C1 segment of cervical spinal cord (tissue), 14 donors: Measurements from ENCODE around the gene HOXD8.
A peak's percentile ranks its signal among the peaks of the same experiment; 100 is the strongest.

Source experiments
- DNase-seq, 14 donors: peaks; one replicate each; lab custom pipeline; 2025; lab: John Stamatoyannopoulos, UW

The HOXD8 gene

DNA sequence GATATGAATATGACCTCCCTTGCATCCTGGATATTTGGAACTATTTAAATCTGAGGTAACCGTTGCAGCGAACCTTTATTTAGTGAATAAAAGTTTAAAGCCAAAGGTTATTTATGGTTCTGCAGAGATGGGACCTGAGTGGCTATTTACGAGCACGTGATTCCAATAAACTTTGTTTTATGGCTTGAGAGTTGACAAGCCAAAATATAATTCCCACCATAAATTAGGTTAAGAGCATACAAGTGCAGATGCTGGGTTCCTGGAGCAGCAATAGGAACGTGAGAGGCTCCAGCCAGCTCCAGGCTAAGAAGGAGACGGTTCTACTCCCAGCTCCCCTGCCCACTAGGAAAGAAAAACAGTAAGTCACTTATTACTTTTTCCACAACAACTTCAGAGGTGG, 16.6 kb downstream of the HOXD8 start:
- DNase-seq = no peak

DNA sequence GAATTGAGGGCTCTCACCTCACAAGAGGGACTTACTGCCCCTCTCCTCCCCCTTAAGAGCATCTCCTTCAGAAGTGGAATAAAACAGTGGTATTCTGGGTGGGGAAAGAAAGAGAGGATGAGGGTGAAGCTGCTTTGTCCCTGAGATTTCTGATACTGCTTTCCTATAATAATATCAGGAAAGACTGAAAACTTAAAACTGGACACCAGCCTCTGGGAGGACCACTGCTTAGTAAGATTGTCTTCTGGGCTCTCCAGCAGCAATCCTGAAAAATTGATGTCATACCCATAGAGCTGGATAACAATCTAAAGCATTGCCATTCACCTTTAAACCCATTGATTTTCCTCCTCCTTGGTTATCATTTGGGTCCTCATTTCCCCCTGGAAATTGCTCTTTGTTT, 17.1 kb downstream of the HOXD8 start:
- DNase-seq = no peak

DNA sequence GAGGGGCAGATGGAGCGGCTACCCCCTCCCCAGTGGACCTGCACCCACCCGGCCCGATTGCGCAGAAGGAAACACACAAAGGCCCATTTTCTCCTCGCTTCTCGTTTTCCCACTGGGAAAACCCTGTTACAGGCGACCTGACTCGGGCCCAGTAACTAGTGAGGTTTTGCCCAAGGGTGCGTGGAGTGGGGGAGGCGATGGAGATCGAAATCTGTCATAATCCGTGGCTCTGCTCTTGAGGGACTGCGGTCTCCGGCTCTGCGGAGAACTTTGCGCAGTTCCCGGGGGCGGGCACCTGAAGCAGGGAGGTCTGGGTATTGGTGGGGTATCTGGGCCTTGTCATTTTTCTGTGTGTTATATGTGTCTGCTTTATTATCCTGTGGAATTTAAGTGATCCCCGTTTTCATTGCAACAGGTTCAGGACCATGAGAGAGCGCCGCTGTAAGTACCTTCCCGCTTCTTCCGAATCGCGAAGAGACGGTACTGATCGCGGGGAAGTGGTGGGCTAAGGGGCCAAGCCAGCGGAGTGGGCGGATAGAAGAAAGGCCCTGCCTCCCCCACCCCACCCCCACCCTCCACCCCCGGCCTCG, 17.8 kb downstream of the HOXD8 start:
- no peak for DNase-seq

DNA sequence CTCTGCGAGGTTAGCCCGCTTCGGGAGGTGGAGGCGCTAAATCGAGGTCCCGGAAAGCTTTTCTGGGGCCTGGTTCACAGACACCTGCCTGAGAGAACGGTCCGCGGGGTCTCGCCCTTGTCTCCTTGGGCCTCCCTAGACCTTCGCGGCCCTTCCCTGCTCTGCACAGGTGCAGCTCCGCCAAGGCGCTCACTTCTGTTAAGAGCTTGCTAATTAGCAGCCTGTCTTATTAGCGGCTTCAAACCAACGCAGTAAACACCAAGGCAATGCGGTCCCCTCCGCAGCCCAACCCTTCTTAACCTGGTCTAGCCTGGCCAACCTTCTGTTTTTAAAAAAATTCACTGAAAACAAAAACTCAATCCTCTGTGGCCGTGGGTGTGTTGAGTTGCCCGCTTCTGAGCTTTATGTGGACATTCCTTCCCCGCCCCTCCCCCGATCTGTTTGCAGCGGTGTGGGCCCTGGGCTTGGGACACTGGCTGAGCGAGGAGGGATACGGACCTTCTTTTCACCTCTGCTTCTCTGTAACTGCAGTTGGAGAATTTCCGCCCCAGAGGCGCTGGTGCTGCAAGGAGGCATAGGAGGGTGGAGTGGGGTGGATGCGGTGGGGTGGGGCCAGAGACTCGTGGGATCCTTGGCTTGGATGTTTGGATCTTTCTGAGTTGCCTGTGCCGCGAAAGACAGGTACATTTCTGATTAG, 18.4 kb downstream of the HOXD8 start:
- no peak for DNase-seq

DNA sequence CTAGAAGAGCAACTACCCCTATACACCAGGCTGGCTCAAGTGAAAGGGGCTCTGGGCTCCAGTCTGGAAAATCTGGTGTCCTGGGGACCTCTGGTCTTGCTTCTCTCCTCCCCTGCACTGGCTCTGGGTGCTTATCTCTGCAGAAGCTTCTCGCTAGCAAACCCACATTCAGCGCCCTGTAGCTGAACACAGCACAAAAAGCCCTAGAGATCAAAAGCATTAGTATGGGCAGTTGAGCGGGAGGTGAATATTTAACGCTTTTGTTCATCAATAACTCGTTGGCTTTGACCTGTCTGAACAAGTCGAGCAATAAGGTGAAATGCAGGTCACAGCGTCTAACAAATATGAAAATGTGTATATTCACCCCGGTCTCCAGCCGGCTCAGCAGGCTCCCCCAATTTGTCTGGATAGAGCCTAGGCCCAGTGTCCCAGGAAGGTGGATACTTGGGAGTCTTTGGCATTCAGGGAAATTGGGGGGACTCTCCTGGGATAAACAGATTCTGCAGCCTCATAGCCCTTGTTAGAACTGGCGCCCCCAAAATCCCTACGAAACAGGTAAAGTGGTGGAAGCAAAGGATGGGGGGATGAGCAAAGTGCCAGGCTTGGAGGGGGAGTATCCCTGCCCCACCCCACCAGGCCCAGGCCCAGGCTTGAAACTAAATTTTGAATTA, 19.4 kb downstream of the HOXD8 start:
- no peak for DNase-seq

DNA sequence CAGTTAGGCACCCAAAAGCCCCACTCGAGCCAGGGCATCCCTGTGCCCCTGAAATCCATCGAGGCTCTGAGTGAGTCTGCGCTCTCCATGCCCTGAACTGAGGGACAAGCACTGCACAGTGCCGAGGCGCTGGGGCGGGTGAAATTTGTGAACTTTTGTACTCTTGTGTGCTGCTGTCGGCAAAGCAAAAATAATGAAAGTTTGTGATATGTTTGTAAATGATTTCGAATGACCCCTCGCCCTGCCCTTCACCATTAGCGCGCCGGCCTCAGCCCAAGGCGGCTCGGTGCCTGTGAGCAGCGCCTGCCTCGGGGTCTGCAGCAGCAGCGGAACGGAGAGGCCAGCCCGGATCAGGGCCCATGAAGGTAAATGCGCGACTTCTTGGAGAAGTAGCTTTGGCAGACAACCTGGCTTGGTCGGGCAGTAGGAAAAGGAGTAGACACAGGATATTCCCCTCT, 20.0 kb downstream of the HOXD8 start:
- DNase-seq = no peak

DNA sequence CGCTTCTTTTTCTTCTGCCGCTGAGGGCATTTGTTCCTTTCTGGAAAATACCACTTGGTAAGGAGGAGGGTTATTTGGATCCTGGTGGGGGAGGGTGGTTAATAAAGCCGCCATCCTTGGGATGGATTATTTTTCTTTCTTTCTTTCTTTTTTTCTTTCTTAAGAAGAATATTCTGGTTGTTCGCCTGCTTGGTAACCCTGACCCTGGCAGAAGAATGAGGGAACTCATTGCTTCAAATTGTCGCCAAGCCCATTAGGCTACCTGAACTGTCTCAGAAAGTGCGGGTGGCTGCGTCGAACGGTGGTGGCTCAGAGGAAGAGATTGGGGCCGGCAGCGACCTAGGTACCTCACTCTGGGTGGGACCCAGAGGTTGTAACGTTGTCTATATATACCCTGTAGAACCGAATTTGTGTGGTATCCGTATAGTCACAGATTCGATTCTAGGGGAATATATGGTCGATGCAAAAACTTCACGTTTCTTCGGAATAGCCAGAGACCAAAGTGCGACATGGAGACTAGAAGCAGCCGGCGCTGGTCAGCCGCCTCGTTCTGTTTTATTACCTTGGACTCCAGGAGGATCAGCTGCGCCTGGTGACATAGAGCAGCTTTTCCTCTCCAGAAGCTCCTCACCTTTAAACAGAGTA, 20.6 kb downstream of the HOXD8 start:
- no peak for DNase-seq

DNA sequence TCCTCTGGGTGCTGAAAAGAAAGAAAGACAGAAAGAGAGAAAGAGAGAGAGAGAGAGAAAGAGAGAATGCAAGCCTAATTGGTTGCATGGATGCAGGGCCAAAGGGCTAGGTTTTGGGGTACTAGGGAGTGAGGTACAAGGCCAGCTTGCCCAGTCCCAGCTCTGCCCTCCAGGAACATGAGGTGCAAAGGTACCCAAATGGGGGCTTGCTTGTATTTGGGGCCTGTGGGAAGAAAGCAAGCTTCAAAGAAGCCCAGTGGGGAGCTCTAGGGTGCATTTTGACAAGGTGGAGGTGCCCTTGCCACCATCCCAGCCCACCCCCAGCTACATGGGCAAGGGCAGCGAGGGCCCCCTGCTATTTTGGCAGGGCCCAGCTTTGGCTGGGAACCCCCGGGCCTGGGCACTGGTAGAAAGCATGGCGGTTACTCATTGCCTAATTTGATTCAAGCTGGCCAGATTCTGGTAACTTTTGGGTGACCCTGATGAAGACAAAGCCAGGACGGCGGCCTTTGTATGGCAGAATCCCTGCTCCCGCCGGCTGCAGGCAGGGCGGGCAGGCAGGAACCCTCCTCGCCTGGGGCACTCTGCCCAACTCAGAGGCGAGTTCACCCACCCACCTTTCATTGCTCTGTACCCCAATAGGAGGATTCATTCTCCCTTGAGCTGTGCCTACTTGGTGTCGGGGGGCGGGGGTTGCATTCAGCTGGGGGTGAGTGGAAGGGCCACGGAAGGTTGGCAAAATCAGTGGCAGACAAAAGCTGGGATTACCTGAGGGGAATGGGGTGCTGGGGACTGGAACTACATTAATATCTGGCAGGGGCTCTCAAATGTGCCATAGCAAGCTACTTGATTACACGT, 21.3 kb downstream of the HOXD8 start:
- peak in 1 of 14 donors; percentile 34 for DNase-seq

DNA sequence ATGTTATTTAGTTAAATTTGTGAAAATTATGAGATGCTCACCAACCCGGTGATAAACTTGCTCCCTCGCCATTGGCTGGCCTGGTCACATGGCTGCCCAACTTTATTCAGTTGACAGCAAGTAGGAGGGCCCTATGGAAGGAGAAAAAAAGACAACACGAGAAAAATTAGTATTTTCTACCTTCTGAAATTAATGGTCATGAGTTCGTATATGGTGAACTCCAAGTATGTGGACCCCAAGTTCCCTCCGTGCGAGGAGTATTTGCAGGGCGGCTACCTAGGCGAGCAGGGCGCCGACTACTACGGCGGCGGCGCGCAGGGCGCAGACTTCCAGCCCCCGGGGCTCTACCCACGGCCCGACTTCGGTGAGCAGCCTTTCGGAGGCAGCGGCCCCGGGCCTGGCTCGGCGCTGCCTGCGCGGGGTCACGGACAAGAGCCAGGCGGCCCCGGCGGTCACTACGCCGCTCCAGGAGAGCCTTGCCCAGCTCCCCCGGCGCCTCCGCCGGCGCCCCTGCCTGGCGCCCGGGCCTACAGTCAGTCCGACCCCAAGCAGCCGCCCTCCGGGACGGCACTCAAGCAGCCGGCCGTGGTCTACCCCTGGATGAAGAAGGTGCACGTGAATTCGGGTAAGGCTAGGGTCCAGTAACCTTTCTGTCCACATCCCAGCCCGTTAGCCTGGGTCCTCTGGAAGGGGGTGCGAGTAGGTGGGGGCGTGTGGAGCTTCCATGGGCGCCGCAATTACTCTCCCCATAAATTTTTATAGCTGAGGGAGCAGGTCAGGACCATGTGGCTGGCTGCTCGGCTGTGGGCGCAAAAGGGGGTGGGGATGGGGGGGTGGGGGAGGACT, 22.2 kb downstream of the HOXD8 start, which contains the start of gene HOXD4:
Gene HOXD4, plus strand, starts transcription at position 109 of the 846 bp plus-strand sequence. Its CDS starts 84 bp downstream, at position 193.
- peak in 7 of 14 donors; percentile 20 to 65 (median 41) for DNase-seq

DNA sequence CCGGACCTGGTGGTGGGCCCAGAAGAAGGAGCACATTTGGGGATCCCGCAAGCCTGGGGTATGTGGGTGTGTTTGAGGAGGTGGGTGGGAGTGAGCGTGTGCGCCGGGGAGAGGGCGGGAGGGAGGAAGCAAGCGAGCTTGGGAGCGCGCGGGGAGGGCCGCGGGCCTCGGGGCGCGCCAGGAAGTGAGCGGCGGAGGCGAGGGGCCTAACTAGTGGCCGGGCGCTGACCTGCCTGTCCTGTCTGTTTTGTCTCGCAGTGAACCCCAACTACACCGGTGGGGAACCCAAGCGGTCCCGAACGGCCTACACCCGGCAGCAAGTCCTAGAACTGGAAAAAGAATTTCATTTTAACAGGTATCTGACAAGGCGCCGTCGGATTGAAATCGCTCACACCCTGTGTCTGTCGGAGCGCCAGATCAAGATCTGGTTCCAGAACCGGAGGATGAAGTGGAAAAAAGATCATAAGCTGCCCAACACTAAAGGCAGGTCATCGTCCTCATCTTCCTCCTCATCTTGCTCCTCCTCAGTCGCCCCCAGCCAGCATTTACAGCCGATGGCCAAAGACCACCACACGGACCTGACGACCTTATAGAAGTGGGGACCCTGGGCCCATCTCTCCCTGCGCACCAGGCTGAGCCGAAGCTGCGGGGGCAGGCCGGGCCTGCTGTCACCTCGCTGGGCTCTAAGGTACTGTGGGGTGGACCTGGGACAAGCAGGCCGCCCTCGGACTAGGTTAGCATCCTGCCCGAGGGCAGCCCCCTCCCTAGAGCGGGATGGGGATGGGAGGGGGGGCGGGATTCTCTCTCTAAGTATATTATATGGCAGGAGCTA, 23.1 kb downstream of the HOXD8 start:
- DNase-seq = no peak

DNA sequence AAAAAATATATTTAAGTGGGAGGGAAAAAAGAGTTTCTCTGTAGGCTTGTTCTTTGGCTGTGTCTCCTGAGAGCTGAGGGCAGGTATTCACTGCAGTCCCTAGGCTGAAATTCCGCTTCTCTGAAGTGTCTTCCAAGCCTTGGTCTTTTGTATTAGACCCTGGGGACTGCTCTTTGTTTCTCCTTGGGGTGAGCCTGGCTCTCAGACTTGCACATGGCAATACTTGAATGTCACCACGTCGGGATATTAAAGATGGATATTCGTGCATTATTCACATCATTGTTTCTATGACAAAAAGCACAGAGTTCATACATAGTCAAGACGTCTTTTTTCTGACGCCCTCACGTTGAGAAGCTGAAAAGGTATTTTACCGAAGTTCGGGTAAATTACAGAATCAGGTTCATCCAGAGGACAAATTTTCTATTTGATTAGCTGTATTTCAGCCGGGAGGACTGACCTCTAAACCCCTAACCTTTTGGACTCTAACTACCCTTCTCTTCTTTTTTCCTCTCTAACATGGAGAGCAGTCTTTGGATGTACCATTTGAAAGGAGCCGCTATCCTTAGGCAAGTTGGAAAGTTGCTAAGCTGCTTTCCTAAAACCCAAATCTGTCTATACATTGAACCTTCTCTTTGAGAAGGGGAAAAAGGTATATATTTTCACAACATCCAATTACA, 25.2 kb downstream of the HOXD8 start:
- DNase-seq = no peak

DNA sequence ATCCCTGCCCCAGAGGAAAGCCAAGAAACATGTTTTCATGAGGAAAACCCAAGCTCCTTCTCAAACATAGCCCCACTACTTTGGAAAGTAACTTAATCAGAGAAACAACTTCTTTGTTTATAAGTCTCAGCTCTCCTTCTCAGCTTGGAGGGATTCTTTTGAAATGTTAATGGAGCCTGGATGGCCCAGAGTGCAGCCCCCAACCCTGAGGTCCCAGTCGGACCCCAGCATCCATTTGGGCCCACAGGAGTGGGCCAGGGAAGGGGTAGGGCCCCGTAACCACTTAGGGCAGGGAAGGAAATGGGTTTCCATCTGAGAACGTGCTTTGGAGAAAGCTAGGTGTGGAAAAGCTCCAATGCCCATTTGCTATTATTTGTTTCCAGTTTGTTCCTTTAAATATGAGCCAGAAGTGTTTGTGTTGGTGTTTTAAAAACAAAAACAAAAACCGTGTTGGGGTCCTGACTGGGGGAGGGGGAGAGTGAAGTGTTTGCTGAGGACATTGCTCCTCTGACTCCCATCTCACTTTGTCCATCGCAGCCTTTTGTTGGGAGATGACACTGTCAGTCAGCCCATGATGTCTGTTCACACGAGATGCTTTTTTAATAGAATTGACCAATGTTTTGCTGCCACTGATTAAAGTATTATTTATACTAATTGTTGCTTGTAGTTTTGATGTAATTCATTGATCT, 26.0 kb downstream of the HOXD8 start:
- no peak for DNase-seq

DNA sequence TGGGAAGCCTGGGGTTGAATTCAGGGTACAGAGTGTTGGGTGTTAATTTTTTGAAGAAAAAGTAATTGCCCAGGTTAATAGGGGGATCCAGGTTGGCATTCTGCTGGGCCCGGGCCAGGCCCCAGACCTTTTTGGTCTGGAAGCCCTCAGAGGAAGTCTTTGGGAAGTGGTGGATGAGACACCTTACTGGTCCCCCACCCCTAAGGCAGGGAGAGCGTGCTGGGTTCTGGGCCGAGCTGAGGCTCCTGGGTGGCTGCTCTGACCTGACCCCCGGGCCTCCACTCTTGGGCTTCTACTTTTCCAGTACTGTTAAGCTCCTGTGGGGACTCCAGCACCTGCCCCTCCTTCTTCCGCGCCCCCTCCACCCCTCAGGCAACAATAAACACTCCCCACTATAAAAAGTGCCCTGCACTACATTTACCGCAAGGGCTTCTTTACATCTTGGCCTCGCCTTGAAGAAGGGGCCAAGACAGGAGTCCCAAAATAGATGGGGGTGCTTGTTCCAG, 26.8 kb downstream of the HOXD8 start:
- no peak for DNase-seq

DNA sequence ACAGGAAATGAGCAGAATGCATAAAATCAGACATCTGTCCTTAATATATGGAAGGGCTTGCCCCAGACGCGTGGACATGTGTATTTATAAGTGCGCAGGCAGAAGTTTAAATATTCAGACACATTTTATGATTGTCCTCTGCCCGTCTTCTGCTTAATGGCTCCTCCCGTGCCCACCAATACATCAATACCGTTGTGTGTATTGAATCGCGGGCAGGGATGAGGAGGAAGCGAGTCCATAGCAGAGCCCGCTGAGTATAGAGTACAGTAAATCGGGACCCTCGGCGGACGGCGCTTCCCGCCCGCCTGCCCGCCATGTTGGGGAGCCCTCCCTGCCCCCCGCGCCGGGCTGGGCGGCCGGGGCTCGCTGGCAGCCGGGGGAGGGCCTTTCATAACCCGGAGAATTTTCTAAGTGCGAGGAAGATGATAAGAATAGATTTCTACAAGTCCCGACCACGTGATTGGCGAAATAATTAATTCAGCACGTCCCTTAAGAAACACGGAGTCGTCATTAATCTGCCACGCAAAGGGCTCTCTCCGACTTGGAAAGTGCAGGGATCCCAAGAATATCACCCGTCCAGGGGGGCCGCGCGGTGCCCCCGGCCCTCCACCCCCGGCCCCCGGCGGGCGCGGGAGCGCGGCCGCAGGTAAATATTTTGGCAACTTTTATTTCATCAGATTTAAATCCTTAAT, 27.4 kb downstream of the HOXD8 start, which contains the start of gene HOXD3:
Gene HOXD3, plus strand, starts transcription at position 501 of the 692 bp plus-strand sequence. CDS start 11,808 bp downstream, outside the sequence.
- DNase-seq = no peak

DNA sequence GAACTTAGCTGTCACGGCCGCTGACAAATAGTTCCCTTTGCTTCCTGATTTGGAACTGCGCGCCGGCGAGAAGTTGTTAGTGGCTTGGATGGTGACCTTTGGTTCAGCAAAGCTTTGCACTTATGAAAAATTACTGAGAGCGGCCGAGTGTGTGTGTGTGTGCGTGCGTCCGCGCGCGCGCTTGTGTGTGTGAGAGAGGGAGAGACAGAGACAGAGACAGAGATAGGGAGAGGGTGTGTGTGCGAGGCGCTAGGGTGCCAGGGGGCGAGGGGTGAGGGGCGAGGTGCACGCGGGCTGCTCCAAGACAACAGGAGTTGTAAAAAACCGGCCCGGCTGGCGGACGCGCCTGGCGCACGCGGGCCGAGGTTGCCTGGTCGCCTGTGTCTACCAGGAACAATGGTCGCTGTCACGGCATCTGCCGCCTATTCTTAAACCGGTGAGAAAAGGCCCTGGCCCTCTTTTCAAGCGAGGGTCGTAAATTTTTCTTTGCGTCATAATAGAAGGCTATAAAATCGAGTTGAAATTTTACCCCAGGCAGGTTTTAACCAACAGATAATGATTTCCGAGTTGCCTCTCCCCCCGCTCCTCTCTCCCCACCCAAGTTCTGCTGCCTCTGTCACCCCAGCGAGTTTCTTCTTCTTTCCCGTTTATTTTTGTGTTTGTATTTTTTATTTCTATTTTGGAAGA, 28.1 kb downstream of the HOXD8 start:
- DNase-seq = peak in 4 of 14 donors; percentile 30 to 48 (median 34)

DNA sequence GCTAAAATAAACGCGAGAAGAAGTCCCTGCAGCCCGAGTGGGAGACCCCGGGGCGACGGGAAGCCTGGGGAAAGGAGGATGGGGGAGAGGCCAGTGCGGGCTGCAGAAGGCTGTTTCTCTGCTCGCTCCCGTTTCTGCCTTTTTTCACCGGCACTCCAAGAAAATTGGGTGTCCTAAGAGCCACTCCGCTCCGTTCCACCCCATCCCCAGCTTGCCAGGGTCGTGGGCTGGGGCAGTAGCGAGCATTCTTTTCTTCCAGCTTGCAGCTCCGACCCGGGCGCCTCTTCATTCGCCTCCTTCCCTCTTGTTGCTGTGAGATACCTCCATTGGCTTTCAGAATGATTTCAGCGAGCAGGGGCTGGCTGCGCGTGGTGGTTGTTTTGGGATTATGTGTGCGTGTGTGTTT, 28.7 kb downstream of the HOXD8 start:
- peak in 2 of 14 donors; percentile 25 to 28 for DNase-seq
